GM23338 (cell line): ENCODE measurements around the gene CUX1. TPM values are rescaled to one million over a fixed set of nuclear protein-coding genes. Genes with fewer than 3 reads are reported as not detected.

Experiments
- ATAC-seq: fragments of 200-7000 bp; cut with Tn5 transposase; 3 replicates; pipeline ENCODE4 v1.9.1; 2020
- DNase-seq: peaks from one replicate; pipeline ENCODE4 v3.0.0-alpha.2; 2015; ENCODE audit warnings: low spot score
- H2AFZ ChIP-seq: fragments of 200-600 bp; sonication (generic); 2 replicates; pipeline ENCODE4 v1.8.0; 2016; ENCODE audit warnings: antibody characterized with exemption, mild to moderate bottlenecking, moderate library complexity
- H3F3A ChIP-seq: fragments of 200-600 bp; sonication (generic); replicated peaks from 2 replicates; pipeline ENCODE4 v1.8.0; 2017; ENCODE audit warnings: antibody characterized with exemption, mixed run types, low read depth
- H3K27ac ChIP-seq: fragments of 200-600 bp; sonication (generic); 2 replicates; pipeline ENCODE4 v1.6.1; 2016; ENCODE audit warnings: low read depth
- H3K27me3 ChIP-seq: fragments of 200-600 bp; sonication (generic); 2 replicates; pipeline ENCODE4 v1.8.0; 2016; ENCODE audit warnings: mild to moderate bottlenecking, mixed run types, moderate library complexity; ENCODE audit not compliant: insufficient read depth
- H3K36me3 ChIP-seq: fragments of 200-600 bp; sonication (generic); 2 replicates; pipeline ENCODE4 v1.8.0; 2016; ENCODE audit warnings: mild to moderate bottlenecking; ENCODE audit not compliant: insufficient read depth
- H3K4me1 ChIP-seq: fragments of 200-600 bp; sonication (generic); 2 replicates; pipeline ENCODE4 v1.8.0; 2016; ENCODE audit warnings: mild to moderate bottlenecking, moderate library complexity; ENCODE audit not compliant: insufficient read depth
- H3K4me2 ChIP-seq: fragments of 200-600 bp; sonication (generic); 2 replicates; pipeline ENCODE4 v1.7.1; 2017; ENCODE audit warnings: mixed run types
- H3K4me3 ChIP-seq: fragments of 200-600 bp; sonication (generic); 2 replicates; pipeline ENCODE4 v1.6.1; 2016; ENCODE audit warnings: mixed run types
- H3K79me2 ChIP-seq: fragments of 200-600 bp; sonication (generic); replicated peaks from 2 replicates; pipeline ENCODE4 v1.8.0; 2017; ENCODE audit warnings: mild to moderate bottlenecking; ENCODE audit not compliant: insufficient read depth
- H3K9me2 ChIP-seq: fragments of 200-600 bp; sonication (generic); 2 replicates; pipeline ENCODE4 v1.8.0; 2017; ENCODE audit not compliant: insufficient read depth
- H4K20me1 ChIP-seq: fragments of 200-600 bp; sonication (generic); replicated peaks from 2 replicates; pipeline ENCODE4 v1.8.0; 2017; ENCODE audit warnings: mild to moderate bottlenecking; ENCODE audit not compliant: insufficient read depth
- H3K27ac Mint-ChIP-seq: 2 replicates; pipeline ENCODE4 v1.8.0; 2020; ENCODE audit warnings: inconsistent platforms, mild to moderate bottlenecking, moderate library complexity, mixed read lengths
- H3K27me3 Mint-ChIP-seq: 3 replicates; pipeline ENCODE4 v1.8.0; 2022; ENCODE audit warnings: low read depth, mild to moderate bottlenecking, moderate library complexity, mixed read lengths, inconsistent platforms; ENCODE audit not compliant: insufficient read depth, poor library complexity
- H3K36me3 Mint-ChIP-seq: 3 replicates; pipeline ENCODE4 v1.8.0; 2021; ENCODE audit warnings: low read depth, mild to moderate bottlenecking, inconsistent platforms, moderate library complexity, mixed read lengths
- H3K4me1 Mint-ChIP-seq: 3 replicates; pipeline ENCODE4 v1.8.0; 2020; ENCODE audit warnings: mild to moderate bottlenecking, inconsistent platforms, mixed read lengths
- H3K4me3 Mint-ChIP-seq: 3 replicates; pipeline ENCODE4 v1.8.0; 2021; ENCODE audit warnings: moderate library complexity, mild to moderate bottlenecking, inconsistent platforms, mixed read lengths
- H3K9me3 Mint-ChIP-seq: 3 replicates; pipeline ENCODE4 v1.8.0; 2020; ENCODE audit warnings: moderate library complexity, mild to moderate bottlenecking, inconsistent platforms, mixed read lengths
- EZH2 ChIP-seq: fragments of 200-600 bp; sonication (generic); IDR thresholded peaks from one replicate; pipeline ENCODE4 v1.8.0; 2017; ENCODE audit warnings: antibody characterized with exemption, mild to moderate bottlenecking, low read depth; ENCODE audit not compliant: unreplicated experiment
- NANOG ChIP-seq: IDR thresholded peaks from 2 replicates; pipeline ENCODE4 v1.6.1; 2016; ENCODE audit warnings: antibody characterized with exemption, borderline replicate concordance
- ZNF331 ChIP-seq: fragments of 250-450 bp; sonication (Bioruptor Pico); IDR thresholded peaks from 2 replicates; pipeline ENCODE4 v1.5.0; 2020; ENCODE audit warnings: low read depth, mild to moderate bottlenecking, moderate library complexity
- polyA plus RNA-seq: library from polyadenylated mRNA; unstranded; fragments of >200 nt; fragmentation: Nextera tagmentation; extraction: Ambion mirVana; gene quantifications from 2 replicates; pipeline ENCODE4 v1.2.1, GENCODE V29; 2016
- total RNA-seq: library from RNA; depleted of rRNA; stranded (reverse); fragments of >200 nt; shearing (Covaris generic); gene quantifications from 2 replicates; pipeline ENCODE4 v1.2.3, GENCODE V29; 2014
- TF ChIP-seq, protein P1 (sequence below): IDR thresholded peaks from 2 replicates; pipeline ENCODE4 v1.6.1; 2016; ENCODE audit warnings: antibody characterized with exemption
- TF ChIP-seq, protein P2 (sequence below): IDR thresholded peaks from one replicate; pipeline ENCODE4 v1.6.1; 2018; ENCODE audit warnings: antibody characterized with exemption; ENCODE audit not compliant: unreplicated experiment
- TF ChIP-seq, protein P3 (sequence below), 2 experiments: fragments of 200-600 bp in 1 of 2; sonication (generic) in 1 of 2; conservative IDR thresholded peaks; 2 replicates each; pipeline versions ENCODE4 v1.5.1 to v1.6.1; 2016 to 2017; ENCODE audit warnings: antibody characterized with exemption in 2 of 2, low read depth in 2 of 2, mild to moderate bottlenecking in 2 of 2, moderate library complexity in 1 of 2
- TF ChIP-seq, protein P4 (sequence below): fragments of 250-450 bp; sonication (Bioruptor Pico); IDR thresholded peaks from 2 replicates; pipeline ENCODE4 v1.5.0; 2020; ENCODE audit warnings: mild to moderate bottlenecking, moderate library complexity

CUX1 gene
- total and polyA plus RNA-seq, 2 experiments from 2014 or later = 49.9 to 64.0 TPM

DNA sequence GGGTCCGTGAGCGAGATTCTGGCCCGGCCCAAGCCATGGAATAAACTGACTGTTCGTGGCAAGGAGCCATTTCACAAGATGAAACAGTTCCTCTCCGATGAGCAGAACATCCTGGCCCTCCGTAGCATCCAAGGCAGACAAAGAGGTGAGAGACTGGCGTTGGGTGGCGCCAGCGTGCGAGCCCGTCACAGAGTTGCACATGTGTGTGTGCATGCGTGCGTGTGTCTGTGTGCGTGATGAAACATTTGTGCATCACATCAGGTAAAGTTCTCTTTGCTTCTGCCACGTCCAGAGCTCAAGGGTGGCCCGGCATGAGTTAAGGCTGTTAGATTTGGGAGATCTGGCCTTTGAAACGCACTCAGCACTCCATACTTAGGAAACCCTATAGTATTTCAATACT, 379.7 kb downstream of the CUX1 start:
- H3K27ac ChIP-seq = no peak overlapping the region
- no peak overlapping the region for H3K27ac Mint-ChIP-seq
- H4K20me1 ChIP-seq = no peaks in the 10 kb centered on the region; the same call in 1 of the 2 replicates
- no peak overlapping the region for H3K4me3 Mint-ChIP-seq
- H3K4me1 ChIP-seq = no peaks in the 10 kb centered on the region
- H3K4me2 ChIP-seq = no peak overlapping the region
- no peaks in the 10 kb centered on the region for H3F3A ChIP-seq
- H3K9me3 Mint-ChIP-seq = no peaks in the 10 kb centered on the region
- H3K27me3 Mint-ChIP-seq = peaks cover 6% of the 10 kb centered on the region
- H3K36me3 Mint-ChIP-seq = peaks cover 66% of the 10 kb centered on the region
- ATAC-seq (no peak), DNase-seq (no peak)
- H3K27me3 ChIP-seq = no peaks in the 10 kb centered on the region
- H3K4me1 Mint-ChIP-seq = peaks cover 4% of the 10 kb centered on the region
- H3K4me3 ChIP-seq = no peak overlapping the region
- H3K79me2 ChIP-seq = no peaks in the 10 kb centered on the region
- H3K9me2 ChIP-seq = no peaks in the 10 kb centered on the region
- H2AFZ ChIP-seq = no peak overlapping the region
- H3K36me3 ChIP-seq = peaks cover 23% of the 10 kb centered on the region
- TF ChIP-seq, protein P1, sequence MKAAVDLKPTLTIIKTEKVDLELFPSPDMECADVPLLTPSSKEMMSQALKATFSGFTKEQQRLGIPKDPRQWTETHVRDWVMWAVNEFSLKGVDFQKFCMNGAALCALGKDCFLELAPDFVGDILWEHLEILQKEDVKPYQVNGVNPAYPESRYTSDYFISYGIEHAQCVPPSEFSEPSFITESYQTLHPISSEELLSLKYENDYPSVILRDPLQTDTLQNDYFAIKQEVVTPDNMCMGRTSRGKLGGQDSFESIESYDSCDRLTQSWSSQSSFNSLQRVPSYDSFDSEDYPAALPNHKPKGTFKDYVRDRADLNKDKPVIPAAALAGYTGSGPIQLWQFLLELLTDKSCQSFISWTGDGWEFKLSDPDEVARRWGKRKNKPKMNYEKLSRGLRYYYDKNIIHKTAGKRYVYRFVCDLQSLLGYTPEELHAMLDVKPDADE = no peak
- no peak for TF ChIP-seq NANOG
- TF ChIP-seq, protein P2, sequence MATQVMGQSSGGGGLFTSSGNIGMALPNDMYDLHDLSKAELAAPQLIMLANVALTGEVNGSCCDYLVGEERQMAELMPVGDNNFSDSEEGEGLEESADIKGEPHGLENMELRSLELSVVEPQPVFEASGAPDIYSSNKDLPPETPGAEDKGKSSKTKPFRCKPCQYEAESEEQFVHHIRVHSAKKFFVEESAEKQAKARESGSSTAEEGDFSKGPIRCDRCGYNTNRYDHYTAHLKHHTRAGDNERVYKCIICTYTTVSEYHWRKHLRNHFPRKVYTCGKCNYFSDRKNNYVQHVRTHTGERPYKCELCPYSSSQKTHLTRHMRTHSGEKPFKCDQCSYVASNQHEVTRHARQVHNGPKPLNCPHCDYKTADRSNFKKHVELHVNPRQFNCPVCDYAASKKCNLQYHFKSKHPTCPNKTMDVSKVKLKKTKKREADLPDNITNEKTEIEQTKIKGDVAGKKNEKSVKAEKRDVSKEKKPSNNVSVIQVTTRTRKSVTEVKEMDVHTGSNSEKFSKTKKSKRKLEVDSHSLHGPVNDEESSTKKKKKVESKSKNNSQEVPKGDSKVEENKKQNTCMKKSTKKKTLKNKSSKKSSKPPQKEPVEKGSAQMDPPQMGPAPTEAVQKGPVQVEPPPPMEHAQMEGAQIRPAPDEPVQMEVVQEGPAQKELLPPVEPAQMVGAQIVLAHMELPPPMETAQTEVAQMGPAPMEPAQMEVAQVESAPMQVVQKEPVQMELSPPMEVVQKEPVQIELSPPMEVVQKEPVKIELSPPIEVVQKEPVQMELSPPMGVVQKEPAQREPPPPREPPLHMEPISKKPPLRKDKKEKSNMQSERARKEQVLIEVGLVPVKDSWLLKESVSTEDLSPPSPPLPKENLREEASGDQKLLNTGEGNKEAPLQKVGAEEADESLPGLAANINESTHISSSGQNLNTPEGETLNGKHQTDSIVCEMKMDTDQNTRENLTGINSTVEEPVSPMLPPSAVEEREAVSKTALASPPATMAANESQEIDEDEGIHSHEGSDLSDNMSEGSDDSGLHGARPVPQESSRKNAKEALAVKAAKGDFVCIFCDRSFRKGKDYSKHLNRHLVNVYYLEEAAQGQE = no peak
- TF ChIP-seq EZH2 = no peak
- no peak for TF ChIP-seq ZNF331 (CRISPR knock-in tag)
- TF ChIP-seq, protein P3, sequence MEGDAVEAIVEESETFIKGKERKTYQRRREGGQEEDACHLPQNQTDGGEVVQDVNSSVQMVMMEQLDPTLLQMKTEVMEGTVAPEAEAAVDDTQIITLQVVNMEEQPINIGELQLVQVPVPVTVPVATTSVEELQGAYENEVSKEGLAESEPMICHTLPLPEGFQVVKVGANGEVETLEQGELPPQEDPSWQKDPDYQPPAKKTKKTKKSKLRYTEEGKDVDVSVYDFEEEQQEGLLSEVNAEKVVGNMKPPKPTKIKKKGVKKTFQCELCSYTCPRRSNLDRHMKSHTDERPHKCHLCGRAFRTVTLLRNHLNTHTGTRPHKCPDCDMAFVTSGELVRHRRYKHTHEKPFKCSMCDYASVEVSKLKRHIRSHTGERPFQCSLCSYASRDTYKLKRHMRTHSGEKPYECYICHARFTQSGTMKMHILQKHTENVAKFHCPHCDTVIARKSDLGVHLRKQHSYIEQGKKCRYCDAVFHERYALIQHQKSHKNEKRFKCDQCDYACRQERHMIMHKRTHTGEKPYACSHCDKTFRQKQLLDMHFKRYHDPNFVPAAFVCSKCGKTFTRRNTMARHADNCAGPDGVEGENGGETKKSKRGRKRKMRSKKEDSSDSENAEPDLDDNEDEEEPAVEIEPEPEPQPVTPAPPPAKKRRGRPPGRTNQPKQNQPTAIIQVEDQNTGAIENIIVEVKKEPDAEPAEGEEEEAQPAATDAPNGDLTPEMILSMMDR (conservative IDR thresholded peaks at IDR 0.05; ENCODE audit: low read depth in 2 of 2) = no peak

DNA sequence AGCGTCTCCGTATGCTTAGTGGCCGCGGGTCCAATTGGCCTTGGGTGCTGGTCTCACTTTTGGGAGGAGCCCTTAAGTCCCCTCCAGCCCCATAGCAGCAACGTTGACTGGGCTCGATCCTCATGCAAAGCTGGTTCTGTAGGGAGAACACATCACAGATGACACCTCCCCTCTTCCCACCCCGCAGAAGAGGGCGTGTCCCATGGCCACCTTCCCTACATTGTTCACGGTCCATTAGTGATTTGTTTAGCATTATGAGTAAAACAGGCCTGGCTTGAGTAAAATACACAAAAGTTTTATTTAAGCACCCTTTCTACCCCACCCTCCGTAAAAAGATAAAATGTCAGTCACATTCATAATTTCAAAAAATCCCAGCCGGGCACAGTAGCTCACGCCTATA, 380.2 kb downstream of the CUX1 start:
- Mint-ChIP-seq H3K9me3 (no peaks in the 10 kb centered on the region), H3K4me1 (peaks cover 2% of the 10 kb centered on the region; the same call in 1 of the 3 replicates), H3K27me3 (peaks cover 6% of the 10 kb centered on the region), H3K4me3 (no peak overlapping the region), H3K27ac (no peak overlapping the region), H3K36me3 (peaks cover 67% of the 10 kb centered on the region)
- Histone ChIP-seq H3K4me1 (no peaks in the 10 kb centered on the region), H3K9me2 (no peaks in the 10 kb centered on the region), H3F3A (no peaks in the 10 kb centered on the region), H3K4me2 (no peak overlapping the region), H3K36me3 (peaks cover 23% of the 10 kb centered on the region), H3K27ac (no peak overlapping the region), H3K4me3 (no peak overlapping the region), H3K79me2 (no peaks in the 10 kb centered on the region), H3K27me3 (no peaks in the 10 kb centered on the region), H2AFZ (no peak overlapping the region), H4K20me1 (no peaks in the 10 kb centered on the region; the same call in 1 of the 2 replicates)
- no peak for DNase-seq
- no peak for ATAC-seq
- no peak for TF ChIP-seq EZH2
- TF ChIP-seq, protein P4, sequence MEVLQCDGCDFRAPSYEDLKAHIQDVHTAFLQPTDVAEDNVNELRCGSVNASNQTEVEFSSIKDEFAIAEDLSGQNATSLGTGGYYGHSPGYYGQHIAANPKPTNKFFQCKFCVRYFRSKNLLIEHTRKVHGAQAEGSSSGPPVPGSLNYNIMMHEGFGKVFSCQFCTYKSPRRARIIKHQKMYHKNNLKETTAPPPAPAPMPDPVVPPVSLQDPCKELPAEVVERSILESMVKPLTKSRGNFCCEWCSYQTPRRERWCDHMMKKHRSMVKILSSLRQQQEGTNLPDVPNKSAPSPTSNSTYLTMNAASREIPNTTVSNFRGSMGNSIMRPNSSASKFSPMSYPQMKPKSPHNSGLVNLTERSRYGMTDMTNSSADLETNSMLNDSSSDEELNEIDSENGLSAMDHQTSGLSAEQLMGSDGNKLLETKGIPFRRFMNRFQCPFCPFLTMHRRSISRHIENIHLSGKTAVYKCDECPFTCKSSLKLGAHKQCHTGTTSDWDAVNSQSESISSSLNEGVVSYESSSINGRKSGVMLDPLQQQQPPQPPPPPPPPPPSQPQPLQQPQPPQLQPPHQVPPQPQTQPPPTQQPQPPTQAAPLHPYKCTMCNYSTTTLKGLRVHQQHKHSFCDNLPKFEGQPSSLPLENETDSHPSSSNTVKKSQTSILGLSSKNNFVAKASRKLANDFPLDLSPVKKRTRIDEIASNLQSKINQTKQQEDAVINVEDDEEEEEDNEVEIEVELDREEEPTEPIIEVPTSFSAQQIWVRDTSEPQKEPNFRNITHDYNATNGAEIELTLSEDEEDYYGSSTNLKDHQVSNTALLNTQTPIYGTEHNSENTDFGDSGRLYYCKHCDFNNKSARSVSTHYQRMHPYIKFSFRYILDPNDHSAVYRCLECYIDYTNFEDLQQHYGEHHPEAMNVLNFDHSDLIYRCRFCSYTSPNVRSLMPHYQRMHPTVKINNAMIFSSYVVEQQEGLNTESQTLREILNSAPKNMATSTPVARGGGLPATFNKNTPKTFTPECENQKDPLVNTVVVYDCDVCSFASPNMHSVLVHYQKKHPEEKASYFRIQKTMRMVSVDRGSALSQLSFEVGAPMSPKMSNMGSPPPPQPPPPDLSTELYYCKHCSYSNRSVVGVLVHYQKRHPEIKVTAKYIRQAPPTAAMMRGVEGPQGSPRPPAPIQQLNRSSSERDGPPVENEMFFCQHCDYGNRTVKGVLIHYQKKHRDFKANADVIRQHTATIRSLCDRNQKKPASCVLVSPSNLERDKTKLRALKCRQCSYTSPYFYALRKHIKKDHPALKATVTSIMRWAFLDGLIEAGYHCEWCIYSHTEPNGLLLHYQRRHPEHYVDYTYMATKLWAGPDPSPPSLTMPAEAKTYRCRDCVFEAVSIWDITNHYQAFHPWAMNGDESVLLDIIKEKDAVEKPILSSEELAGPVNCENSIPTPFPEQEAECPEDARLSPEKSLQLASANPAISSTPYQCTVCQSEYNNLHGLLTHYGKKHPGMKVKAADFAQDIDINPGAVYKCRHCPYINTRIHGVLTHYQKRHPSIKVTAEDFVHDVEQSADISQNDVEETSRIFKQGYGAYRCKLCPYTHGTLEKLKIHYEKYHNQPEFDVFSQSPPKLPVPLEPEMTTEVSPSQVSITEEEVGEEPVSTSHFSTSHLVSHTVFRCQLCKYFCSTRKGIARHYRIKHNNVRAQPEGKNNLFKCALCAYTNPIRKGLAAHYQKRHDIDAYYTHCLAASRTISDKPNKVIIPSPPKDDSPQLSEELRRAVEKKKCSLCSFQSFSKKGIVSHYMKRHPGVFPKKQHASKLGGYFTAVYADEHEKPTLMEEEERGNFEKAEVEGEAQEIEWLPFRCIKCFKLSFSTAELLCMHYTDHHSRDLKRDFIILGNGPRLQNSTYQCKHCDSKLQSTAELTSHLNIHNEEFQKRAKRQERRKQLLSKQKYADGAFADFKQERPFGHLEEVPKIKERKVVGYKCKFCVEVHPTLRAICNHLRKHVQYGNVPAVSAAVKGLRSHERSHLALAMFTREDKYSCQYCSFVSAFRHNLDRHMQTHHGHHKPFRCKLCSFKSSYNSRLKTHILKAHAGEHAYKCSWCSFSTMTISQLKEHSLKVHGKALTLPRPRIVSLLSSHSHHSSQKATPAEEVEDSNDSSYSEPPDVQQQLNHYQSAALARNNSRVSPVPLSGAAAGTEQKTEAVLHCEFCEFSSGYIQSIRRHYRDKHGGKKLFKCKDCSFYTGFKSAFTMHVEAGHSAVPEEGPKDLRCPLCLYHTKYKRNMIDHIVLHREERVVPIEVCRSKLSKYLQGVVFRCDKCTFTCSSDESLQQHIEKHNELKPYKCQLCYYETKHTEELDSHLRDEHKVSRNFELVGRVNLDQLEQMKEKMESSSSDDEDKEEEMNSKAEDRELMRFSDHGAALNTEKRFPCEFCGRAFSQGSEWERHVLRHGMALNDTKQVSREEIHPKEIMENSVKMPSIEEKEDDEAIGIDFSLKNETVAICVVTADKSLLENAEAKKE (CRISPR knock-in tag) = no peak
